HG03442 (cell line): Measurements from ENCODE around the gene NEURL4.
"Not testable (repeated sequence)": the region's sequence is repeated elsewhere in the genome, so short reads cannot be mapped to it uniquely, and the experiment has no call there.

Experiments used
- ATAC-seq: cut with Tn5 transposase; IDR thresholded peaks from one replicate; pipeline ENCODE4 v1.9.1; 2021; ENCODE audit warnings: mild to moderate bottlenecking, moderate library complexity; ENCODE audit not compliant: unreplicated experiment

Gene NEURL4

GRCh38 chr17:7328840-7329373 is at the start of gene NEURL4:
Gene NEURL4, minus strand, starts transcription at chr17:7329335. Its CDS starts 23 bp downstream, at chr17:7329312.
- peak; percentile 17 for ATAC-seq

- ATAC-seq: no peak
Measured at GRCh38 chr17:7374353-7374752, 45.2 kb upstream of the NEURL4 start.

- no peak for ATAC-seq
Measured at GRCh38 chr17:7370853-7371252, 41.7 kb upstream of the NEURL4 start.

- no peak for ATAC-seq
Measured at GRCh38 chr17:7369825-7370224, 40.7 kb upstream of the NEURL4 start.

- ATAC-seq: not testable (repeated sequence)
Measured at GRCh38 chr17:7368599-7368994, 39.5 kb upstream of the NEURL4 start.

GRCh38 chr17:7367918-7368598 is 38.9 kb upstream of the NEURL4 start:
- no peak for ATAC-seq

GRCh38 chr17:7367083-7367482 is 37.9 kb upstream of the NEURL4 start:
- ATAC-seq: no peak

GRCh38 chr17:7365963-7366362 is 36.8 kb upstream of the NEURL4 start:
- not testable (repeated sequence) for ATAC-seq

- no peak for ATAC-seq
Measured at GRCh38 chr17:7363311-7363710, 34.2 kb upstream of the NEURL4 start.

- ATAC-seq: no peak
Measured at GRCh38 chr17:7361906-7362305, 32.8 kb upstream of the NEURL4 start.

GRCh38 chr17:7357381-7357780 is 28.2 kb upstream of the NEURL4 start:
- ATAC-seq: no peak

GRCh38 chr17:7356756-7357155 is 27.6 kb upstream of the NEURL4 start:
- ATAC-seq: no peak

GRCh38 chr17:7356072-7356549 is 27.0 kb upstream of the NEURL4 start:
- no peak for ATAC-seq

- no peak for ATAC-seq
Measured at GRCh38 chr17:7355573-7355972, 26.4 kb upstream of the NEURL4 start.

- ATAC-seq: no peak
Measured at GRCh38 chr17:7355053-7355452, 25.9 kb upstream of the NEURL4 start, which contains the start of gene TMEM95. Gene TMEM95, plus strand, starts transcription at chr17:7355156. Its CDS starts 49 bp downstream, at chr17:7355205.

GRCh38 chr17:7354262-7354843 is 25.2 kb upstream of the NEURL4 start:
- ATAC-seq: no peak

GRCh38 chr17:7352910-7353635 is 23.9 kb upstream of the NEURL4 start:
- no peak for ATAC-seq

GRCh38 chr17:7352503-7352889 is 23.4 kb upstream of the NEURL4 start:
- ATAC-seq: no peak

GRCh38 chr17:7351665-7352502 is 22.7 kb upstream of the NEURL4 start, which contains the start of gene KCTD11:
Gene KCTD11, plus strand, starts transcription at chr17:7352162.
- ATAC-seq: peak; percentile 52

- no peak for ATAC-seq
Measured at GRCh38 chr17:7348478-7349242, 19.5 kb upstream of the NEURL4 start.
